ENCODE measurements around the gene PCBP3. TPM values are rescaled to one million over a fixed set of nuclear protein-coding genes. Genes with fewer than 3 reads are reported as not detected.

Gene PCBP3
- total RNA-seq, 1 donor from 2014 or later = 5.0 TPM

DNA sequence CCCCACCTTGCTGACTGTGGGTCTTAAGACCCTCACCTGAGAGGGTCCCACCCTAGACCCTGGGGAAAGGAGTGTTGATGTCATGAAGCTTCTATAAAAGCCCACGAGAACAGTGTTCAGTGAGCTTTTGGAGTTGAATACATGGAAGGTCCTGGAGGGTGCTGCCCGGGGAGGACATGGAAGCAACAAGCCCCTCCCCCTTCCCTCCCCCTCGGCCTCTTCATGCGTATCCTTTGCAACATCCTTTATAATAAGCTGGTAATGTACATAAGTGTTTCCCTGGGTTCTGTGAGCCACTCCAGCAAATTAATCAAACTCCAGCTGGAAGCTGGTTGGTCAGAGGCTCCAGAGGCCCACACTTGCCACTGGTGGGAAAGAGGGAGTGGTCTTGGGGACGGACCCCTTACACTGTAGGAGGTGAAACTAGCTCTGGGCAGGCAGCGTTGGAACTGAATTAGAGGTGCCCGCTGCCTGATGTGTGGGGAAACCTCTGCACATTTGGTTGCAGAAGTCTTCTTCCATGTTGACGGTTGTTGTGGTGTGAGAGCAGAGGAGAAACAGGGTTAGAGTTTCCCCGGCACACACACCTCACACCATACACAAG, 323.4 kb downstream of the PCBP3 start:
- H3K9me3 Mint-ChIP-seq = peaks cover 27% of the 10 kb centered on the region
- no peak overlapping the region for H3K4me3 Mint-ChIP-seq
- no peak for TF ChIP-seq CTCF (IDR thresholded peaks at IDR 0.05; ENCODE audit: unreplicated experiment)
- DNase-seq (ENCODE audit: low spot score in 2 of 2, unreplicated experiment in 2 of 2) = no peak
- no peaks in the 10 kb centered on the region for H3K36me3 Mint-ChIP-seq
- H3K27me3 Mint-ChIP-seq (ENCODE audit: low read depth) = peaks cover 2% of the 10 kb centered on the region
- peaks cover 9% of the 10 kb centered on the region for H3K4me1 Mint-ChIP-seq
- no peak overlapping the region for H3K27ac Mint-ChIP-seq

GRCh38 chr21:45969921-45970673, 326.6 kb downstream of the PCBP3 start:
- H3K27me3 Mint-ChIP-seq (ENCODE audit: low read depth) = peaks cover 17% of the 10 kb centered on the region
- H3K27ac Mint-ChIP-seq = no peak overlapping the region
- no peak for TF ChIP-seq CTCF (IDR thresholded peaks at IDR 0.05; ENCODE audit: unreplicated experiment)
- H3K9me3 Mint-ChIP-seq = peaks cover 6% of the 10 kb centered on the region
- H3K36me3 Mint-ChIP-seq = no peaks in the 10 kb centered on the region
- H3K4me1 Mint-ChIP-seq = peaks cover 20% of the 10 kb centered on the region
- H3K4me3 Mint-ChIP-seq = peak overlapping the region; percentile 38
- no peak for DNase-seq (ENCODE audit: low spot score in 2 of 2, unreplicated experiment in 2 of 2)

DNA sequence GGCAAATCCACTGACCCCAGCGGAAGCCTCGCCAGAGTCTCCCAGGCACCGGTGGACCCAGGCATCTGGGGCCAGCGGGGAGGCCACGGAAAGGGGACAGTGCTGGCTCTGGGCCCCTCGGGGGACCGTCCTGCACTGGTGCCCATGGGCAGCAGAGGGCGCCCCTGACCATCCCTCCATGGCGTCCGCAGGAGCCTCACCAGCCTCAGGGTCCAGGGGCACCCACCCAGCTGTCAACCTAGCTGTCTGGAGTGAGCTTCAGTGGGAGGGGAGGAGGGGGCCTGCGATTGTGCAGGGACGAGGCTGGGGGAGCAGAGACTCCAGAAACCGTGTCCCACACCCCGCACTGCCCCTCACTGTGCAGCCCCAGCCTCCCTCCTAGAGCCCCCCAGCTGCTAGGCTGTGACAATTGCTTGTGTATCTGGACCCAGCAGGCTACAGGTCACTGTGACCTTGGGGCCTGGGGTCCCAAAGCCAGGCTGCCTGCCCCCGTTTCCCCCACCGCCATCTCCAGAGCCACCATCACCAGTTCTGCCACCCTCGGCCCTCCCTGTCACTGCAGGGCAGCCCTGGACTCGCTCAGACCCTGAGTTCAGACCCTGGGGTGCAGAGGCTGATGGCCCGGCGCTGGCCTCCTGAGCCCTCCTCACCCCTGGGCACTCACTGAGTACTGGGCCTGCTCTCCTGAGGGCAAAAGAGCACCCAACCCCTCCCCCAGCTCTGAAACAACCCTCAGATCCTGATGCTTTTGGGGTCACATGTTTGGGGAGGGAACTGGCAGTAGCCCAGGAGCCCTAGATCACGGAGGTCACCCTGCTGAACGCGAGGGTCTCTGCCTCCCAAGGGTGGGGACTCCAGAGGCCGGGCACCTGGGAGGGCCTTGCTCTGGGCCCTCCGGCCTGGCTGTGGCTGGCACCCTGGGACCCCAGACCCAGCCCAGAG, 327.4 kb downstream of the PCBP3 start:
- DNase-seq (ENCODE audit: low spot score in 2 of 2, unreplicated experiment in 2 of 2) = peak in 1 of 2 experiments; percentile 80
- Mint-ChIP-seq H3K4me3 (no peak overlapping the region), H3K27ac (no peak overlapping the region), H3K27me3 (ENCODE audit: low read depth) (peaks cover 25% of the 10 kb centered on the region), H3K36me3 (no peaks in the 10 kb centered on the region), H3K4me1 (peaks cover 28% of the 10 kb centered on the region), H3K9me3 (no peaks in the 10 kb centered on the region)
- peak; percentile 87 for TF ChIP-seq CTCF (IDR thresholded peaks at IDR 0.05; ENCODE audit: unreplicated experiment)

GRCh38 chr21:45971616-45972352, 328.3 kb downstream of the PCBP3 start:
- no peak overlapping the region for H3K4me3 Mint-ChIP-seq
- peak in 1 of 2 experiments; percentile 47 for DNase-seq (ENCODE audit: low spot score in 2 of 2, unreplicated experiment in 2 of 2)
- H3K9me3 Mint-ChIP-seq = no peaks in the 10 kb centered on the region
- no peaks in the 10 kb centered on the region for H3K36me3 Mint-ChIP-seq
- H3K27ac Mint-ChIP-seq = peak overlapping the region; percentile 75
- peaks cover 33% of the 10 kb centered on the region for H3K27me3 Mint-ChIP-seq (ENCODE audit: low read depth)
- peaks cover 35% of the 10 kb centered on the region for H3K4me1 Mint-ChIP-seq
- no peak for TF ChIP-seq CTCF (IDR thresholded peaks at IDR 0.05; ENCODE audit: unreplicated experiment)

DNA sequence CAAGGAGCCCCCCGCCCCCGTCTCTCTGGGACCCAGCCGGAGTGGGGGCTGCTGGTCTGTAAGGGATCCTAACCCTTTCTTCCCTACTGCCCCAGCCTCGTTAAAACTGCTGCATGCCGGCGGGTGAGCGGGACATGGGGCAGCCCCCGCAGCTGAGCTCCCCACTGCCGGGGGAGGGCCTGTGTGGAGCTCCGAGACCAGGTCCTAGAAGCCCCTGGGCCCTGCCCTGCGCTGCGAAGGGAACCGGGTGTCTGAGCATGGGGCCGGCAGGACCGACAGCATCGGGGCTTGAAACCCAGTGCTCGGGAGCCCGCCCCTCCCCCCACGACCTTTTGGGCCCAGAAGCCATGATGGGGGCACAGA, 328.8 kb downstream of the PCBP3 start:
- no peak overlapping the region for H3K27ac Mint-ChIP-seq
- DNase-seq (ENCODE audit: low spot score in 2 of 2, unreplicated experiment in 2 of 2) = peak in 1 of 2 experiments; percentile 44
- H3K4me1 Mint-ChIP-seq = peaks cover 35% of the 10 kb centered on the region
- H3K27me3 Mint-ChIP-seq (ENCODE audit: low read depth) = peaks cover 34% of the 10 kb centered on the region
- no peaks in the 10 kb centered on the region for H3K36me3 Mint-ChIP-seq
- H3K4me3 Mint-ChIP-seq = no peak overlapping the region
- no peaks in the 10 kb centered on the region for H3K9me3 Mint-ChIP-seq
- no peak for TF ChIP-seq CTCF (IDR thresholded peaks at IDR 0.05; ENCODE audit: unreplicated experiment)

Data from mesothelial cell of epicardium (in vitro differentiated cells).